ENCODE measurements around the gene EEF2K. TPM values are rescaled to one million over a fixed set of nuclear protein-coding genes. Genes with fewer than 3 reads are reported as not detected.

EEF2K gene
- total RNA-seq = 10 to 100 TPM; 38.6 to 60.8 (median 39.7) TPM
- long read RNA-seq, donor 1, full-length matches to known transcripts = 17 of 41 reads
- long read RNA-seq, donor 1, partial matches to known transcripts = 13 of 41 reads
- long read RNA-seq, donor 1, other reads (novel, unspliced or antisense) = 11 of 41 reads
- long read RNA-seq, donor 2, full-length matches to known transcripts = 1 of 5 reads
- long read RNA-seq, donor 2, partial matches to known transcripts = 3 of 5 reads
- long read RNA-seq, donor 2, other reads (novel, unspliced or antisense) = 1 of 5 reads

DNA sequence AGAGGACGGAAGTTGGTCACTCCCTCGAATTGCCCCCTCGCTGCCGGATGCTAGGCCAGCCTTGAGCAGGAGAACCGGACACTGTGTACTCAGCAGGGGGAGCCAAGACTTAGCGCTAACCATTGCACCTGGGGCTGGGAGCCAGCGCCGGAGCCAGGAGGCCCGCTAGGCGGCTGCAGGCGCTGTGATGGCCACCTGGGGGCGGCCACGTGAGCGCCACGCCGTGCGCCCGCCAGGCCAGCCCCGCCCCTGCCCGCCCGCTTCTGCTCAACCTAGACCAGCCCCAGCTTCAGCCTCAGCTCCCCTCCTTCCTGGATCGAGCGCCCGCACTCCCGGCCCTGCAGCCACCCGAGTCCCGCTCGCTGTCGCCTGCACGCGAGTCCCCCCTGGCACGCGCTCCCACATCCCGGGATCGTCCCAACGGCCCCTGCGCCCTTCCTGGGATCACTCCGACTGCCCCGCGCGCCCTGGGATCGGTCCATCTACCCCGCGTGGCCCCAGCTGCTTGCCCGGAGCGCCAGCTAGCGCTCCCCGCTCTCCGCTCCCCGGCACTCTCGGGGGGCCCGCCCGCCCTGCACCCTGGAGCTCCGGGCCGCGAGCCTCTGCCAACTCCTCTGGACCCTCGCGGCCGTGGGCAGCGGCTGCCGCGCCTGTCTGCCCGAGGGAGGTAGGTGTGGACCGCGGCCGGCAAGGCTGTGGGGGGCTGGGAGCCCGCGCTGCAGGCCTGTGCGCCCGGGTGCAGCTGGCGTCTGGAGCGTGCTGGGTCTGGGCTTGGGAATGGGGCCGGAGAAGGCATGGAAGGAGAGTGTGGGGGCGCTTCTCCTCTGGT lies at the start of gene EEF2K:
Gene EEF2K, plus strand, starts transcription at position 266 of the 829 bp plus-strand sequence. CDS start 19,452 bp downstream, outside the sequence.
- H3K4me1 ChIP-seq (ENCODE audit: low read depth) = peaks cover 21% of the 10 kb centered on the region
- peak within 1 kb of the TSS; percentile 62 for H3K4me3 ChIP-seq
- H3K36me3 ChIP-seq (ENCODE audit: low read depth) = no peaks in the 10 kb centered on the region
- ATAC-seq = peak; percentile 92
- peak; percentile 95 to 96 (median 95) for DNase-seq
- intact Hi-C loops (cut with DNase I, micrococcal nuclease) = no loop called here
- no peaks in the 10 kb centered on the region for H3K9me3 ChIP-seq
- TF ChIP-seq, protein P1, sequence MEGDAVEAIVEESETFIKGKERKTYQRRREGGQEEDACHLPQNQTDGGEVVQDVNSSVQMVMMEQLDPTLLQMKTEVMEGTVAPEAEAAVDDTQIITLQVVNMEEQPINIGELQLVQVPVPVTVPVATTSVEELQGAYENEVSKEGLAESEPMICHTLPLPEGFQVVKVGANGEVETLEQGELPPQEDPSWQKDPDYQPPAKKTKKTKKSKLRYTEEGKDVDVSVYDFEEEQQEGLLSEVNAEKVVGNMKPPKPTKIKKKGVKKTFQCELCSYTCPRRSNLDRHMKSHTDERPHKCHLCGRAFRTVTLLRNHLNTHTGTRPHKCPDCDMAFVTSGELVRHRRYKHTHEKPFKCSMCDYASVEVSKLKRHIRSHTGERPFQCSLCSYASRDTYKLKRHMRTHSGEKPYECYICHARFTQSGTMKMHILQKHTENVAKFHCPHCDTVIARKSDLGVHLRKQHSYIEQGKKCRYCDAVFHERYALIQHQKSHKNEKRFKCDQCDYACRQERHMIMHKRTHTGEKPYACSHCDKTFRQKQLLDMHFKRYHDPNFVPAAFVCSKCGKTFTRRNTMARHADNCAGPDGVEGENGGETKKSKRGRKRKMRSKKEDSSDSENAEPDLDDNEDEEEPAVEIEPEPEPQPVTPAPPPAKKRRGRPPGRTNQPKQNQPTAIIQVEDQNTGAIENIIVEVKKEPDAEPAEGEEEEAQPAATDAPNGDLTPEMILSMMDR (IDR thresholded peaks at IDR 0.05) = peak; percentile 85

DNA sequence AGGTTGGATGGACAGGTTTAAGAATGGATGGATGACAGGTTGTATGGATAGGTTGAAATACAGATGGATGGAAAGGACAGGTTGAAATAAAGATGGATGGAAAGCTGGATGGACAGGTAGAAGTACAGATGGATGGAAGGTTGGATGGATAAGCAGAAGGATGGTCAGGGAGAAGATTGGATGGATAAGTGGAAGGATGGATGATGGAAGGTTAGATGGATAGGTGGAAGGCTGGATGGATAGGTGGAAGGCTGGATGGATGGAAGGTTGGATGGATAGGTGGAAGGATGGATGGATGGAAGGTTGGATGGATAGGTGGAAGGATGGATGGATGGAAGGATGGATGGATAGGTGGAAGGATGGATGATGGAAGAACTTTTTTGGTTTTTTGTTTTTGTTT lies 44.7 kb upstream of the EEF2K start:
- ATAC-seq = no peak
- no peaks in the 10 kb centered on the region for H3K9me3 ChIP-seq
- intact Hi-C loops (cut with DNase I, micrococcal nuclease) = loop anchor here in 1 of 2 donors (10.0 kb wide), 1 partner anchor 57 kb away; no protein-coding TSS in a partner anchor
- TF ChIP-seq, protein P1 (IDR thresholded peaks at IDR 0.05) = no peak
- DNase-seq = no peak
- no peaks in the 10 kb centered on the region for H3K36me3 ChIP-seq (ENCODE audit: low read depth)
- no peak overlapping the region for H3K4me3 ChIP-seq
- H3K4me1 ChIP-seq (ENCODE audit: low read depth) = peaks cover 8% of the 10 kb centered on the region

DNA sequence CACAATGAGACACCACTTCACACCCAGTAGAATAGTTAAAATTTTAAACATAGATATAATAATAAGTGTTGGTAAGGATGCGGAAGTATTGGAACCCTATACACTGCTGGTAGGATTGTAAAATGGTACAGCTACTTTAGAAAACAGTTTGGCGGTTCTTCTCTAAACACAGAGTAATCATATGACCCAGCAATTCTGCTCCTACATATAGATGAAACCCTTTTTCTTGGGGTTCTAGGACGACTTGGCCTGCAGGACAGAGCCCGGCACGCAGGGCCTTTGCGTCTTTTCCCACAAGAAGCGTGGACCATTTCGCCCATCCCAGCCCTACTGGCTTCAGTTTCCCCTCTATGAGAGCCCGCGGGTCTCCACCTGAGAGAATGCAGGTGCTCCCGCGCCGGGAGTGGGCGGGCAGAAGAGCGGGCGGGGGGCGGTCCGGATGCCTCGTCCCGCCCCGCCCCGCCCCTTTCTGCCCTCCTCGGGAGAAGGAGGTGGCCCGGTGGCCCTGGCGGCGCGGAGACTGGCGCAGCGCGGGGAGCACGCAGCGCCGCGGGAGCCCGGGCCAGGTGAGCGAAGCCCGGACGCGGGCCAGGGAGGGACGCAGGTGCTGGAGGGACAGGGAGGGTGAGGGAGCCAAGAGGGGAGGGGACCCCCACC lies 44.0 kb upstream of the EEF2K start, which contains the start of gene SDR42E2:
Gene SDR42E2, plus strand, starts transcription at position 508 of the 657 bp plus-strand sequence. CDS start 3,077 bp downstream, outside the sequence.
- peak; percentile 84 for ATAC-seq

DNA sequence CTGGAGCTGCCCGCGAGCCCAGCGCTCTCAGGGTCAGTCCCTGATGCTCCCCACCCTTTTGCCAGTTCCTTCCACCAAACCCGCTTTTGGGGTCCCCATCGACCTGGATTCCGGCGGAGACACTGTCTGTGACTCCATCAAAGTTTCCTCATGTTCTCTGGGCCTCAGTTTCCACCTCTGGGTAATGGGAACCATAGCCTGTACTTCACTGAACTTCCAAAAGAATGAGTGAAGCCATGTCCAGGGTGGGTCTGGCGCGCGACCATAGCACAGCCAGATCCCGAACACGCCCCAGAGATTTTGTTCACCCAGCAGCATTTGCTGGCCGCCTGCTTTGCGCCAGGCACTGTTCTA lies 43.4 kb upstream of the EEF2K start:
- ATAC-seq = no peak
- H3K4me3 ChIP-seq = no peak overlapping the region
- intact Hi-C loops (cut with DNase I, micrococcal nuclease) = loop anchor here in 1 of 2 donors (10.0 kb wide), 1 partner anchor 58 kb away; no protein-coding TSS in a partner anchor

More for the DNA sequence above, 44.0 kb upstream of the EEF2K start, which contains the start of gene SDR42E2:
- H3K9me3 ChIP-seq = no peaks in the 10 kb centered on the region
- peak in 2 of 3 donors; percentile 51 to 65 for DNase-seq
- no peaks in the 10 kb centered on the region for H3K36me3 ChIP-seq (ENCODE audit: low read depth)
- peaks cover 8% of the 10 kb centered on the region for H3K4me1 ChIP-seq (ENCODE audit: low read depth)
- no peak within 1 kb of the TSS for H3K4me3 ChIP-seq
- intact Hi-C loops (cut with DNase I, micrococcal nuclease) = loop anchor here in 1 of 2 donors (10.0 kb wide), 1 partner anchor 57 kb away; no protein-coding TSS in a partner anchor
- TF ChIP-seq, protein P1 (IDR thresholded peaks at IDR 0.05) = no peak

DNA sequence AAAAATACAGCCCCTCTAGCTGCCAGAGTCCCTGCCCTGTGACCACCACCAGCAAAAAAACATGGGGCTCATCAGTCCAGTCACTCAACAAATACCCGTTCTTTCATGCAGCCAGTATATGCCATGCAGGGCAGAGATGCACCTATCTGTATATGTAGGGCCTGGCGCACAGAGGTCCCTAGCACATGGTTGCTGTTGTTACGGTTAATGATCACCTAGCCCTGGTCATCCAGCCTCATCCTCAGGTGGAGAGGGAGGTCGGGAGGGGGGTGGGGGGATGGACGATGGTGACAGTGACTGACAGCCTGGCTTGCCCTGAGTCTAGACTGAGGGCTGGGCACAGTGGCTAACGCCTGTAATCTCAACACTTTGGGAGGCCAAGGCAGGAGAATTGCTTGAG lies 42.3 kb upstream of the EEF2K start:
- Histone ChIP-seq H3K9me3 (no peaks in the 10 kb centered on the region), H3K4me1 (ENCODE audit: low read depth) (peaks cover 8% of the 10 kb centered on the region), H3K4me3 (no peak overlapping the region), H3K36me3 (ENCODE audit: low read depth) (no peaks in the 10 kb centered on the region)
- DNase-seq (no peak), ATAC-seq (no peak)
- intact Hi-C loops (cut with DNase I, micrococcal nuclease) = loop anchor here in 1 of 2 donors (10.0 kb wide), 1 partner anchor 59 kb away; no protein-coding TSS in a partner anchor
- TF ChIP-seq, protein P1 (IDR thresholded peaks at IDR 0.05) = no peak

More for the DNA sequence above, 43.4 kb upstream of the EEF2K start:
- TF ChIP-seq, protein P1 (IDR thresholded peaks at IDR 0.05) = no peak
- peaks cover 8% of the 10 kb centered on the region for H3K4me1 ChIP-seq (ENCODE audit: low read depth)
- H3K36me3 ChIP-seq (ENCODE audit: low read depth) = no peaks in the 10 kb centered on the region
- DNase-seq = no peak
- no peaks in the 10 kb centered on the region for H3K9me3 ChIP-seq

Data from mucosa of descending colon (tissue), 3 donors.